HepG2 (cell line): Measurements from ENCODE around the gene GPC6. TPM values are rescaled to one million over a fixed set of nuclear protein-coding genes. Genes with fewer than 3 reads are reported as not detected.

Experiments
- CSRNP2 ChIP-seq: sonication (generic); formaldehyde crosslinking; conservative IDR thresholded peaks from 2 replicates; pipeline ENCODE4 v1.8.0; 2022; ENCODE audit warnings: low read depth, missing genetic modification reagents
- IKZF5 ChIP-seq: IDR thresholded peaks from 2 replicates; pipeline ENCODE4 v1.6.1; 2018; ENCODE audit warnings: missing genetic modification reagents, mild to moderate bottlenecking, missing compliant biosample characterization
- KAT2B ChIP-seq: fragments of 150-350 bp; IDR thresholded peaks from 2 replicates; pipeline ENCODE4 v1.6.1; 2014; ENCODE audit warnings: low read depth, low read length, borderline replicate concordance
- KLF12 ChIP-seq: sonication (generic); formaldehyde crosslinking; IDR thresholded peaks from 2 replicates; pipeline ENCODE4 v1.4.0; 2020; ENCODE audit warnings: missing genetic modification reagents, borderline replicate concordance
- MED13 ChIP-seq: sonication (generic); formaldehyde crosslinking; IDR thresholded peaks from 2 replicates; pipeline ENCODE4 v1.5.0; 2020; ENCODE audit warnings: missing genetic modification reagents
- MTF1 ChIP-seq: sonication (generic); formaldehyde crosslinking; IDR thresholded peaks from 2 replicates; pipeline ENCODE4 v1.5.0; 2020; ENCODE audit warnings: missing genetic modification reagents
- MXD1 ChIP-seq: sonication (generic); formaldehyde crosslinking; IDR thresholded peaks from 2 replicates; pipeline ENCODE4 v1.4.0; 2020; ENCODE audit warnings: mild to moderate bottlenecking, missing genetic modification reagents
- NR2C2 ChIP-seq: sonication (generic); formaldehyde crosslinking; IDR thresholded peaks from 2 replicates; pipeline ENCODE4 v1.4.0; 2020; ENCODE audit warnings: missing genetic modification reagents, mild to moderate bottlenecking, moderate library complexity, borderline replicate concordance
- PRMT3 ChIP-seq: sonication (generic); formaldehyde crosslinking; IDR thresholded peaks from 2 replicates; pipeline ENCODE4 v1.8.1; 2022; ENCODE audit warnings: low read depth, mild to moderate bottlenecking, moderate library complexity, missing genetic modification reagents, borderline replicate concordance
- RBAK ChIP-seq: sonication (generic); formaldehyde crosslinking; IDR thresholded peaks from 2 replicates; pipeline ENCODE4 v1.5.1; 2020; ENCODE audit warnings: mild to moderate bottlenecking, missing genetic modification reagents
- REST ChIP-seq, 2 experiments: IDR thresholded peaks; 2 replicates each; pipeline ENCODE4 v1.6.1; 2011 to 2012; ENCODE audit warnings: low read length in 2 of 2, borderline replicate concordance in 1 of 2, low read depth in 1 of 2, mild to moderate bottlenecking in 1 of 2, moderate library complexity in 1 of 2
- SNAPC2 ChIP-seq: sonication (generic); formaldehyde crosslinking; IDR thresholded peaks from 2 replicates; pipeline ENCODE4 v1.8.1; 2022; ENCODE audit warnings: mild to moderate bottlenecking, missing genetic modification reagents
- SSRP1 ChIP-seq: IDR thresholded peaks from 2 replicates; pipeline ENCODE4 v1.6.1; 2016; ENCODE audit warnings: control low read depth
- USF2 ChIP-seq, 2 experiments: sonication (generic) in 1 of 2; formaldehyde crosslinking in 1 of 2; IDR thresholded peaks; 2 replicates each; pipeline versions ENCODE4 v1.5.1 to v1.6.1; 2011 to 2020; ENCODE audit warnings: borderline replicate concordance in 1 of 2, low read depth in 1 of 2, low read length in 1 of 2, mild to moderate bottlenecking in 1 of 2, missing genetic modification reagents in 1 of 2, moderate library complexity in 1 of 2
- ZNF253 ChIP-seq: sonication (generic); formaldehyde crosslinking; IDR thresholded peaks from 2 replicates; pipeline ENCODE4 v1.8.0; 2022; ENCODE audit warnings: mild to moderate bottlenecking, missing genetic modification reagents, borderline replicate concordance
- ZNF782 ChIP-seq: sonication (generic); formaldehyde crosslinking; IDR thresholded peaks from 2 replicates; pipeline ENCODE4 v1.4.0; 2020; ENCODE audit warnings: missing genetic modification reagents, mild to moderate bottlenecking, borderline replicate concordance
- ZNF790 ChIP-seq: sonication (generic); formaldehyde crosslinking; IDR thresholded peaks from 2 replicates; pipeline ENCODE4 v1.8.0; 2022; ENCODE audit warnings: missing genetic modification reagents, mild to moderate bottlenecking, borderline replicate concordance
- polyA plus RNA-seq, 8 experiments: library from polyadenylated mRNA; depleted of rRNA in 3 of 8; stranded (reverse) in 7 of 8; unstranded in 1 of 8; fragments of >200 nt; fragmentation: Illumina TruSeq in 4 of 8; extraction: Trizol in 4 of 8; gene quantifications; 2 replicates each; pipeline versions ENCODE4 v1.2.1 to v1.2.3, GENCODE V29; 2011 to 2016; ENCODE audit warnings: low read depth in 4 of 8, missing spikeins in 1 of 8, mixed read lengths in 1 of 8; ENCODE audit not compliant: insufficient read depth in 1 of 8
- total RNA-seq, 5 experiments: library from RNA; depleted of rRNA; stranded (reverse); fragments of >200 nt; fragmentation: Illumina TruSeq; extraction: Trizol; gene quantifications; 2 replicates each; pipeline ENCODE4 v1.2.3, GENCODE V29; 2016; ENCODE audit warnings: low read depth in 1 of 5

GPC6 gene
- total and polyA plus RNA-seq, 2 of the 13 experiments (the other 11 are each of a cell fraction or from before 2014, with no cell fraction given): 24.5 to 33.9 TPM

- 0 out of 4 replicates have a peak, but pooled peaks of 1 of the 2 experiments have one; percentile 15 for TF ChIP-seq REST (IDR thresholded peaks at IDR 0.05; ENCODE audit: borderline replicate concordance in 1 of 2, low read depth in 1 of 2, low read length in 2 of 2)
- TF ChIP-seq ZNF253 (CRISPR knock-in tag): no peak
- TF ChIP-seq CSRNP2 (CRISPR knock-in tag): no peak
- no peak; the same call in 1 of the 2 replicates for TF ChIP-seq MXD1 (CRISPR knock-in tag)
- no peak for TF ChIP-seq NR2C2 (CRISPR knock-in tag)
- no peak for TF ChIP-seq SSRP1 (CRISPR knock-in tag)
- TF ChIP-seq MED13 (CRISPR knock-in tag): no peak
- no peak for TF ChIP-seq USF2 (IDR thresholded peaks at IDR 0.05; ENCODE audit: low read depth, low read length)
- TF ChIP-seq USF2 (CRISPR knock-in tag; IDR thresholded peaks at IDR 0.05; ENCODE audit: borderline replicate concordance): no peak
- no peak for TF ChIP-seq RBAK
- no peak for TF ChIP-seq KLF12 (CRISPR knock-in tag)
- TF ChIP-seq ZNF782: no peak
- TF ChIP-seq IKZF5 (CRISPR knock-in tag): no peak
- 0 out of 2 replicates have a peak, but pooled peaks have one; percentile 12 for TF ChIP-seq MTF1 (CRISPR knock-in tag)
- peak; percentile 73; the same call in 1 of the 2 replicates for TF ChIP-seq SNAPC2 (CRISPR knock-in tag)
- no peak for TF ChIP-seq PRMT3
- TF ChIP-seq KAT2B: no peak
- no peak for TF ChIP-seq ZNF790 (CRISPR knock-in tag)
Observed at GRCh38 chr13:93227878-93228642, 1.5 kb downstream of the GPC6 start (continued).
